ENCODE results near the gene C20orf144.

C20orf144 gene

GRCh38 chr20:33693289-33693688 lies 31.2 kb downstream of the C20orf144 start:
- H4K20me1 ChIP-seq (ENCODE audit: insufficient read depth, low read length) = no peaks in the 10 kb centered on the region
- H3K27me3 ChIP-seq (ENCODE audit: low read depth, low read length) = no peaks in the 10 kb centered on the region
- no peaks in the 10 kb centered on the region for H3K79me2 ChIP-seq (ENCODE audit: low read length)
- no peak overlapping the region for H2AFZ ChIP-seq (ENCODE audit: low read depth, low read length)
- no peaks in the 10 kb centered on the region for H3K36me3 ChIP-seq (replicated peaks; ENCODE audit: low read depth, low read length)
- H3K4me3 ChIP-seq (ENCODE audit: low read length) = no peak overlapping the region
- no peaks in the 10 kb centered on the region for H3K9me3 ChIP-seq (ENCODE audit: insufficient read depth, low read length)
- no peak overlapping the region for H3K4me2 ChIP-seq (ENCODE audit: low read length)
- TF ChIP-seq, protein P1, sequence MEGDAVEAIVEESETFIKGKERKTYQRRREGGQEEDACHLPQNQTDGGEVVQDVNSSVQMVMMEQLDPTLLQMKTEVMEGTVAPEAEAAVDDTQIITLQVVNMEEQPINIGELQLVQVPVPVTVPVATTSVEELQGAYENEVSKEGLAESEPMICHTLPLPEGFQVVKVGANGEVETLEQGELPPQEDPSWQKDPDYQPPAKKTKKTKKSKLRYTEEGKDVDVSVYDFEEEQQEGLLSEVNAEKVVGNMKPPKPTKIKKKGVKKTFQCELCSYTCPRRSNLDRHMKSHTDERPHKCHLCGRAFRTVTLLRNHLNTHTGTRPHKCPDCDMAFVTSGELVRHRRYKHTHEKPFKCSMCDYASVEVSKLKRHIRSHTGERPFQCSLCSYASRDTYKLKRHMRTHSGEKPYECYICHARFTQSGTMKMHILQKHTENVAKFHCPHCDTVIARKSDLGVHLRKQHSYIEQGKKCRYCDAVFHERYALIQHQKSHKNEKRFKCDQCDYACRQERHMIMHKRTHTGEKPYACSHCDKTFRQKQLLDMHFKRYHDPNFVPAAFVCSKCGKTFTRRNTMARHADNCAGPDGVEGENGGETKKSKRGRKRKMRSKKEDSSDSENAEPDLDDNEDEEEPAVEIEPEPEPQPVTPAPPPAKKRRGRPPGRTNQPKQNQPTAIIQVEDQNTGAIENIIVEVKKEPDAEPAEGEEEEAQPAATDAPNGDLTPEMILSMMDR (IDR thresholded peaks at IDR 0.05; ENCODE audit: low read depth, low read length) = no peak
- TF ChIP-seq EZH2phosphoT487 (IDR thresholded peaks at IDR 0.05; ENCODE audit: low read depth) = no peak
- no peak overlapping the region for H3K9ac ChIP-seq (ENCODE audit: low read length)
- H3K27ac ChIP-seq (ENCODE audit: low read length) = no peak overlapping the region
- H3K4me1 ChIP-seq (ENCODE audit: low read length) = peaks cover 20% of the 10 kb centered on the region

GRCh38 chr20:33693741-33694638 lies 31.9 kb downstream of the C20orf144 start:
- Histone ChIP-seq H3K9ac (ENCODE audit: low read length) (no peak overlapping the region), H3K36me3 (replicated peaks; ENCODE audit: low read depth, low read length) (no peaks in the 10 kb centered on the region), H2AFZ (ENCODE audit: low read depth, low read length) (no peak overlapping the region), H3K4me3 (ENCODE audit: low read length) (no peak overlapping the region), H3K27ac (ENCODE audit: low read length) (no peak overlapping the region), H3K9me3 (ENCODE audit: insufficient read depth, low read length) (no peaks in the 10 kb centered on the region), H3K4me2 (ENCODE audit: low read length) (no peak overlapping the region), H3K79me2 (ENCODE audit: low read length) (no peaks in the 10 kb centered on the region), H3K4me1 (ENCODE audit: low read length) (peaks cover 13% of the 10 kb centered on the region), H3K27me3 (ENCODE audit: low read depth, low read length) (no peaks in the 10 kb centered on the region), H4K20me1 (ENCODE audit: insufficient read depth, low read length) (no peaks in the 10 kb centered on the region)
- no peak for TF ChIP-seq EZH2phosphoT487 (IDR thresholded peaks at IDR 0.05; ENCODE audit: low read depth)
- TF ChIP-seq, protein P1 (IDR thresholded peaks at IDR 0.05; ENCODE audit: low read depth, low read length) = no peak

DNA sequence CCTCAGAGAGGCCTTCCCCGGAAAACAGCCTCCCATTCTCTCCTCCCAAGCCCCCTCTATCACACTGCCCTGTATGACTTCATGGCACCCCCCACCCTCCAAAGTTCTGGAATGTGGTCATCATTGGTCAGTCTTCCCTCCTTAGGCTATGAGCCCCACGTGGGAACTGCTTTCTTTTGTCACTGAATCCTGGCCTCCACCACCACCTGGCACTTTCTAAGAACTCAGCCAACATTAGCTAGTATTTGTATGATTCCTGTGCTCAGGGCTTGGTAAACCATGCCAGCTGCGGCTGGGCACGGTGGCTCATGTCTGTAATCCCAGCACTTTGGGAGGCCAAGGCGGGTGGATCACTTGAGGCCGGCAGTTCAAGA lies 32.5 kb downstream of the C20orf144 start:
- no peak overlapping the region for H3K27ac ChIP-seq (ENCODE audit: low read length)
- H3K79me2 ChIP-seq (ENCODE audit: low read length) = no peaks in the 10 kb centered on the region
- no peaks in the 10 kb centered on the region for H3K9me3 ChIP-seq (ENCODE audit: insufficient read depth, low read length)
- TF ChIP-seq EZH2phosphoT487 (IDR thresholded peaks at IDR 0.05; ENCODE audit: low read depth) = no peak
- TF ChIP-seq, protein P1 (IDR thresholded peaks at IDR 0.05; ENCODE audit: low read depth, low read length) = no peak
- no peak overlapping the region for H3K9ac ChIP-seq (ENCODE audit: low read length)
- H4K20me1 ChIP-seq (ENCODE audit: insufficient read depth, low read length) = no peaks in the 10 kb centered on the region
- no peak overlapping the region for H3K4me3 ChIP-seq (ENCODE audit: low read length)
- H3K4me2 ChIP-seq (ENCODE audit: low read length) = no peak overlapping the region
- H2AFZ ChIP-seq (ENCODE audit: low read depth, low read length) = no peak overlapping the region
- no peaks in the 10 kb centered on the region for H3K36me3 ChIP-seq (replicated peaks; ENCODE audit: low read depth, low read length)
- peaks cover 11% of the 10 kb centered on the region for H3K4me1 ChIP-seq (ENCODE audit: low read length)
- H3K27me3 ChIP-seq (ENCODE audit: low read depth, low read length) = no peaks in the 10 kb centered on the region

DNA sequence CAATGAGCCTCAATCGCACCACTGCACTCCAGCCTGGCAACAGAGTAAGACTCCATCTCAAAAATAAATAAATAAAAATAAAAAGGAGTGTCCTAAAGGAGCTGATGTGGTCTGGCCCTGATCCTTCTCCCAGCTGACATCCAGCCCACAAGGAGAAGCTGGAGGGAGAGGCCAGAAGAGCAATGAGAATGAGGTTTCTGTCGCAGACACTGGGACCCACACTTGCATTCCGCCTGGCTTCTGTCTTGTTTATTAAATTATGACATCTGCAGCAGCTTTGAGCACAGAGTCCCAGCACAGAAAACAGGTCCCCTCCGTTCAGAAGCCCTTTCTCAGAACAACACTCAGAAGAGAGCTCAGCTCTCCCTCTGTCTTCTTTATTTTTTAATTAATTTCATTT lies 34.3 kb downstream of the C20orf144 start:
- Histone ChIP-seq H3K9ac (ENCODE audit: low read length) (no peak overlapping the region), H3K79me2 (ENCODE audit: low read length) (no peaks in the 10 kb centered on the region), H3K36me3 (replicated peaks; ENCODE audit: low read depth, low read length) (no peaks in the 10 kb centered on the region), H3K27me3 (ENCODE audit: low read depth, low read length) (no peaks in the 10 kb centered on the region), H2AFZ (ENCODE audit: low read depth, low read length) (no peak overlapping the region), H3K27ac (ENCODE audit: low read length) (no peak overlapping the region), H4K20me1 (ENCODE audit: insufficient read depth, low read length) (no peaks in the 10 kb centered on the region), H3K9me3 (ENCODE audit: insufficient read depth, low read length) (no peaks in the 10 kb centered on the region), H3K4me3 (ENCODE audit: low read length) (no peak overlapping the region), H3K4me1 (ENCODE audit: low read length) (peaks cover 6% of the 10 kb centered on the region; the same call in 1 of the 2 replicates), H3K4me2 (ENCODE audit: low read length) (no peak overlapping the region)
- TF ChIP-seq, protein P1 (IDR thresholded peaks at IDR 0.05; ENCODE audit: low read depth, low read length) = no peak
- TF ChIP-seq EZH2phosphoT487 (IDR thresholded peaks at IDR 0.05; ENCODE audit: low read depth) = no peak

All from OCI-LY3 (cell line).